Measurements from ENCODE around the gene SCAP. TPM values are rescaled to one million over a fixed set of nuclear protein-coding genes. Genes with fewer than 3 reads are reported as not detected.

The SCAP gene
- total RNA-seq, 1 experiment from 2014 or later, result 115 TPM

DNA sequence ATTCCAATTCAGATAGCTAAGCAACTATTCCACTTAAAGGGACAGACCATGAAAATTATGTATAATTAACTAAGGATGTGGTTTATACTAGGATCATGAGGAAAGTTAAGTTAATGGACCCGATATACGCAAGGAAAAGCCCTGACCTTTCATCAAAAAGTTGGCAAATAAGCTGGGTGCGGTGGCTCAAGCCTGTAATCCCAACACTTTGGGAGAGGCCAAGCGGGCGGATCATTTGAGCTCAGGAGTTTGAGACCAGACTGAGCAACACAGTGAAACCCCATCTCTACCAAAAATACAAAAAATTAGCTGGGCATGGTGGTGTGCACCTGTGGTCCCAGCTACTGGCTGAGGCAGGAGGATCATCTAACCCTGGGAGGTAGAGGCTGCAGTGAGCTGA lies 39.6 kb downstream of the SCAP start (continued):
- TF ChIP-seq AFF4 (CRISPR knock-in tag; IDR thresholded peaks at IDR 0.05; ENCODE audit: borderline replicate concordance) (no peak), FOXP1 (CRISPR knock-in tag; IDR thresholded peaks at IDR 0.05; ENCODE audit: borderline replicate concordance) (no peak), MYBL2 (CRISPR knock-in tag; IDR thresholded peaks at IDR 0.05) (no peak), ESRRA (CRISPR knock-in tag; IDR thresholded peaks at IDR 0.05; ENCODE audit: borderline replicate concordance) (no peak)
- TF ChIP-seq, protein P1, sequence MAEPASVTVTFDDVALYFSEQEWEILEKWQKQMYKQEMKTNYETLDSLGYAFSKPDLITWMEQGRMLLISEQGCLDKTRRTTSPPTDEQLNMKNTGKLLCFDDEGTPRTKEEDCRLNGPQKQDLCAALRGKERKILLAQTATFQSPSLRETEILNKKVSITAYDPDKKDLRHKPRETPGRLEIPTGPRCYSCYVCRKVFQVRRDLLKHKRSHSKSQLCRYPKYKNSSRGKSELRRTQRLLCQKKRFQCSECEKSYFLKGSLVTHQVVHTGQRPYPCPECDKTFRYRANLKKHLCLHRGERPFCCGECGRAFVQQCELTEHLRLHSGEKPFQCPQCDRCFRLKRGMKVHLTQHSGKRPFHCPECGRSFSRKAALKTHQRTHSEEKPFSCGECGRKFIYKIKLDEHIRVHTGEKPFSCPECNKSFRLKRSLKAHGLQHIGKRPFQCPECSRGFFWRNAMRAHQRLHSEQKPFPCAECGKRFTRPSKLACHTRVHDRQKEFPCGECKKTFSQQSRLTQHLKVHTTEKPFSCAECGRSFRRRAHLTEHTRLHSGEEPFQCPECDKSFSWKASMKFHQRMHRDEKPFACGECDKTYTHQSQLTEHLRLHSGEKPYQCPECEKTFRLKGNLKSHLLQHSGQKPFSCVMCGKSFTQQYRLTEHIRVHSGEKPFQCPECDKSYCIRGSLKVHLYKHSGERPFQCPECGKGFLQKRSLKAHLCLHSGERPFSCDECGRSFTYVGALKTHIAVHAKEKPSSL (CRISPR knock-in tag; conservative IDR thresholded peaks at IDR 0.05), result no peak

DNA sequence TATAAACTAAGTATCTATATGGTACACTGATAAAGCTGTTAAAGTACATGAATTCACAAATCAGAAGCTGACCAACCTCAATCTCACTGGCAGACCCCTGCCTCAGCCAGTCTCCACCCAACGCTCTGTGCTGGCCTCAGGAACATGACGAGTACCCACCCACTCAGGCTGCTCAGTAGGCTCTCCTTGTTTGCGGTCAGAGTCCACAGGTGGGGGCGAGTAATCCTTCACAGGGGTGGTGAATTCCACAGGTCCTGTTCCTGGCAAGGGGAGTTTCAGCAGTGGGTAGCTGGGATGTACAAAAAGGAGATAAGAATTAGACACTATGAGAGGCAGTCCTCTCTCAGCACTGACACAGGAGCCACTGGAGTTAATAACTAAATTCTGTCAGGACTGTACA lies 40.9 kb downstream of the SCAP start:
- Mint-ChIP-seq H3K36me3 (peaks cover 49% of the 10 kb centered on the region), H3K4me3 (no peak overlapping the region), H3K9me3 (no peaks in the 10 kb centered on the region; the same call in 1 of the 2 replicates), H3K4me1 (peaks cover 2% of the 10 kb centered on the region; the same call in 1 of the 2 replicates), H3K27ac (no peak overlapping the region), H3K27me3 (ENCODE audit: low read depth) (no peaks in the 10 kb centered on the region)
- DNase-seq (ENCODE audit: low spot score) (no peak), ATAC-seq (no peak)
- POLR2A ChIA-PET, result no interaction called here
- CTCF ChIA-PET, result interaction anchor here (2.3 kb wide), 1 partner anchor 13 kb away, joined by 14 read pairs; no protein-coding TSS in a partner anchor
- TF ChIP-seq MXD4 (CRISPR knock-in tag; IDR thresholded peaks at IDR 0.05; ENCODE audit: borderline replicate concordance) (no peak), CREM (CRISPR knock-in tag; IDR thresholded peaks at IDR 0.05) (no peak), USF1 (CRISPR knock-in tag; IDR thresholded peaks at IDR 0.05) (no peak), PRDM15 (CRISPR knock-in tag; IDR thresholded peaks at IDR 0.05) (no peak), NR1H2 (CRISPR knock-in tag; IDR thresholded peaks at IDR 0.05) (no peak)
- TF ChIP-seq, protein P2, sequence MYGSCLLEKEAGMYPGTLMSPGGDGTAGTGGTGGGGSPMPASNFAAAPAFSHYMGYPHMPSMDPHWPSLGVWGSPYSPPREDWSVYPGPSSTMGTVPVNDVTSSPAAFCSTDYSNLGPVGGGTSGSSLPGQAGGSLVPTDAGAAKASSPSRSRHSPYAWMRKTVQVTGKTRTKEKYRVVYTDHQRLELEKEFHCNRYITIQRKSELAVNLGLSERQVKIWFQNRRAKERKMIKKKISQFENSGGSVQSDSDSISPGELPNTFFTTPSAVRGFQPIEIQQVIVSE (CRISPR knock-in tag; IDR thresholded peaks at IDR 0.05; ENCODE audit: borderline replicate concordance), result no peak

DNA sequence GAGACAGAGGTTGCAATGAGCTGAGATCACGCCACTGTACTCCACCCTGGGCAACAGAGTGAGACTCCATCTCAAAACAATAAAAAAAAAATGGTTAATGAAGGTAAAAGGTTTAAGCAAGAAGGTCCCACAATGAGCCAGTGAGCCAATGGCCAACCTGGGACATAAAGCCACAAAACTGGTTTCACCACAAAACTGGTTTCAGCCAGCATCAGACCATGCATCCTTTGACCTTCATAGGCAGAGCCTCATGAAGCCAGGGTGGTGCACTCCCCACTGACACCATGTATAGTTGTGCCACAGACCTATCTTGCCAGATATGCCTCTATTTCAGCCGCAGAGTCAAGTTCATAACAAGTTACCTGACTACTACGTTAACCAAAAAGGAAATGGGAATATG lies 41.9 kb downstream of the SCAP start:
- H3K36me3 Mint-ChIP-seq, result peaks cover 45% of the 10 kb centered on the region
- peaks cover 2% of the 10 kb centered on the region; the same call in 1 of the 2 replicates for H3K4me1 Mint-ChIP-seq
- ATAC-seq, result no peak
- no peak for DNase-seq (ENCODE audit: low spot score)
- POLR2A ChIA-PET, result no interaction called here
- H3K27ac Mint-ChIP-seq, result peak overlapping the region; percentile 51; the same call in 1 of the 2 replicates
- no peak overlapping the region for H3K4me3 Mint-ChIP-seq
- CTCF ChIA-PET, result interaction anchor here (2.3 kb wide), 1 partner anchor 12 kb away, joined by 14 read pairs; no protein-coding TSS in a partner anchor
- no peaks in the 10 kb centered on the region for H3K27me3 Mint-ChIP-seq (ENCODE audit: low read depth)
- H3K9me3 Mint-ChIP-seq, result no peaks in the 10 kb centered on the region; the same call in 1 of the 2 replicates
- TF ChIP-seq ZNF671 (CRISPR knock-in tag; IDR thresholded peaks at IDR 0.05), result no peak
- no peak for TF ChIP-seq PRRX2 (CRISPR knock-in tag; IDR thresholded peaks at IDR 0.05)
- no peak for TF ChIP-seq SP1 (CRISPR knock-in tag; conservative IDR thresholded peaks at IDR 0.05)
- TF ChIP-seq ZNF416 (CRISPR knock-in tag; IDR thresholded peaks at IDR 0.05), result no peak
- TF ChIP-seq ERG (CRISPR knock-in tag; IDR thresholded peaks at IDR 0.05), result no peak
- no peak for TF ChIP-seq TEAD4 (CRISPR knock-in tag; IDR thresholded peaks at IDR 0.05)
- TF ChIP-seq AR (CRISPR knock-in tag; IDR thresholded peaks at IDR 0.05), result no peak
- TF ChIP-seq NR1H2 (CRISPR knock-in tag; IDR thresholded peaks at IDR 0.05), result no peak
